ENCODE data around the gene PERM1. TPM values are rescaled to one million over a fixed set of nuclear protein-coding genes. Genes with fewer than 3 reads are reported as not detected.

PERM1 gene
- total RNA-seq, 4 donors from 2014 or later, result 0.24 to 0.93 (median 0.44) TPM

DNA sequence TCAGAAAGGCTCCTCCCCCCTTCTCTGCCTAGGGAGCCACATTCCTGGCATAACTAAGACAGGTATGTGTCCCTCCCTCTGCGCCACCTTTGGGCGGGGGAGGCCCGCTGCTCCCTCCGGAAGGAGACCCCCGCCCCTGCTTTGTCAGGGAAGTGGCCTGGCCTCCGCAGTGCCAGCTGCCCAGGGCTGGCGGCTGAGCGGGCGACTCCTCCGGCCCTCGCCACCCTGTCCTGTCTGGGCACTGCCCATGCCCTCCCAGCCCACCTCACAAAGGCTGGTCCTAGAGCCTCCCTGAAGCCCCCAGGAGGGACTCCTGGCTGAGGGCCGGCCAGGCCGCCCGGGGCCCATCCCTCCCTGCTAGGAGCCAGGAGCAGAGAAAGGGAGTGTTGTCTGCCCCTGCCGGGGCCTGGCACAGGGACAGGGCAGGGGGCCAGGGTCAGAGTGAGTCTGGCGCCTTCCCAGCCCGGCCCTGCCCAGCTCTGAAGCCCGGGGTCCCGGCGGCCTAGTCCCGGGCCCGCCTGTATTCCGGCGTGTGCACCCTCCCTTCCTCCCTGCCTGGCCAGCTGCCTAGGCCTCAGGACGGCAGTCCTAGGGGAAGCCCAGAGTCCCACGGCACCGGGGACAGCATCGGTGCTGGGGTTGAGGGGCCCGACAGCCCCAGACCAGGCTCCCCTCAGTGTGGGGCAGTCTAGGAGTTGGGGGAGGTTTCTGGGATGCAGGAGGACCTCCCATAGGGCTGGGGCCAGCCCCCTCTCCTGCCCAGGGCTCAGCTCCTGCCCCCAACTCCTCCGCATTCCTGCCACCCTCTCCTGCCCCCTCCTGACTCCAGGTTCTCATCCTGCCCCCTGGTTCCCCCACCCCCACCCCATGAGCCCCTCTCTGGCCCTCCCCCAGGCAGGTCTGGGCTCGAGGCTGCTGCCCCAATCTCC lies 43.1 kb upstream of the PERM1 start:
- Histone ChIP-seq H3K4me3 (peak overlapping the region; percentile 39), H3K9me3 (no peaks in the 10 kb centered on the region), H3K27me3 (no peaks in the 10 kb centered on the region), H3K27ac (peak overlapping the region; percentile 66), H3K4me1 (peaks cover 63% of the 10 kb centered on the region), H3K36me3 (no peaks in the 10 kb centered on the region)
- no peak for TF ChIP-seq POLR2A (IDR thresholded peaks at IDR 0.05)
- TF ChIP-seq, protein P1, sequence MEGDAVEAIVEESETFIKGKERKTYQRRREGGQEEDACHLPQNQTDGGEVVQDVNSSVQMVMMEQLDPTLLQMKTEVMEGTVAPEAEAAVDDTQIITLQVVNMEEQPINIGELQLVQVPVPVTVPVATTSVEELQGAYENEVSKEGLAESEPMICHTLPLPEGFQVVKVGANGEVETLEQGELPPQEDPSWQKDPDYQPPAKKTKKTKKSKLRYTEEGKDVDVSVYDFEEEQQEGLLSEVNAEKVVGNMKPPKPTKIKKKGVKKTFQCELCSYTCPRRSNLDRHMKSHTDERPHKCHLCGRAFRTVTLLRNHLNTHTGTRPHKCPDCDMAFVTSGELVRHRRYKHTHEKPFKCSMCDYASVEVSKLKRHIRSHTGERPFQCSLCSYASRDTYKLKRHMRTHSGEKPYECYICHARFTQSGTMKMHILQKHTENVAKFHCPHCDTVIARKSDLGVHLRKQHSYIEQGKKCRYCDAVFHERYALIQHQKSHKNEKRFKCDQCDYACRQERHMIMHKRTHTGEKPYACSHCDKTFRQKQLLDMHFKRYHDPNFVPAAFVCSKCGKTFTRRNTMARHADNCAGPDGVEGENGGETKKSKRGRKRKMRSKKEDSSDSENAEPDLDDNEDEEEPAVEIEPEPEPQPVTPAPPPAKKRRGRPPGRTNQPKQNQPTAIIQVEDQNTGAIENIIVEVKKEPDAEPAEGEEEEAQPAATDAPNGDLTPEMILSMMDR (IDR thresholded peaks at IDR 0.05), result no peak
- TF ChIP-seq EP300 (IDR thresholded peaks at IDR 0.05), result no peak
- no peak for TF ChIP-seq POLR2AphosphoS5 (IDR thresholded peaks at IDR 0.05)
- DNase-seq (ENCODE audit: low spot score in 2 of 2), result no peak
- WGBS, result 33% methylated on average over 5 of the region's 31 CpGs

DNA sequence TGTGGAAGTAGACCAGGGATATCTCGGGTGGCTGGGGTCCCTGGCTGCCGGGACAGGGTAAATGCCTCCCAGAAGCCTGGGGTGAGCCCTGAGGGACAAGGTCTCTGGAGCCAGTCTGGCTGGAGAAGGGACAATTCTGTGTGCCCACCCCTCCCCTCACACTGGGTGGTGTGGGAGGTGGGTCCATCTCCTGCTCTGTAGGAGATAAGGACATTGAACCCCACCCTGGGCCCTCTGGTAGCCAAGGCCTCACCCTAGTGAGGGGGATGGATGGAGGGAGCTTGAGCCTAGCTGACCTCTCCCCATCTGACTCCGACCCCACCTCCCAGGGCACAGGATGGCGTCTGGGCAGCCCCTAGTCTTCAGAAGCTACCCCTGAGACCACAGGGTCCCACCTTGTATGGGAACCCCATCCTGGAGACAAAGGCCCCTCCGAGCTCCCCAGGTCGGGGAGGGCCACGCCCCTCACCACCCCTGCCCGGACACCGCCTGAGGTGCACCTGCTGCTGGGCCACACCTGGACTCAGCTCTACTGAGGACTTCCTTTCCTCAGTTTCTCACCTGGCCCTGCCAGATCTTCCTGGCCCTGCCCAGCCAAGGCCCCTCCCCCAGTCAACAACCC lies 42.4 kb upstream of the PERM1 start:
- H3K27ac ChIP-seq, result no peak overlapping the region
- TF ChIP-seq POLR2A (IDR thresholded peaks at IDR 0.05) (no peak), EP300 (IDR thresholded peaks at IDR 0.05) (no peak), POLR2AphosphoS5 (IDR thresholded peaks at IDR 0.05) (no peak)
- TF ChIP-seq, protein P1 (IDR thresholded peaks at IDR 0.05), result no peak
- 66% methylated on average over 7 of the region's 9 CpGs for WGBS
- no peaks in the 10 kb centered on the region for H3K27me3 ChIP-seq
- H3K36me3 ChIP-seq, result no peaks in the 10 kb centered on the region
- H3K4me1 ChIP-seq, result peaks cover 64% of the 10 kb centered on the region
- no peak for DNase-seq (ENCODE audit: low spot score in 2 of 2)
- peak overlapping the region; percentile 39 for H3K4me3 ChIP-seq
- H3K9me3 ChIP-seq, result no peaks in the 10 kb centered on the region

DNA sequence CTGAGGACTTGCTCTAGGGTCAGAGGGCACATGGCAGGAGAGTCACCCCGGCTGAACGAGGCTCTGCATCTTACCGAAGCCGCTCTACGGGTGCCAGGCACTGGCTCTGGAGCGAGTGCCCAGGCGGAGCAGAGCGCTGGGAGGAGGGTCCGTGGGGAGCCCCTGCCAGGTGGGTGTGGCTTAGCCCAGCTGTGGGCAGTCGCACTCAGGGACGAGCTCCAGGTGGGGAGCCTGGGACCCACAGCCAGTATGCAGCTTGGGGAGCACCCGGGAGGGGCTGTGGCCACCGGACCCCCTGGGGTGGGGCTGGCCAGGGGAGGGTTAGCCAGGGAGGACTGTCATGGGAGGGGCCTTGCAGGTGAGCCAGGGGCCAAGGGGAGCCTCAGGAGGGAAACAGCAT lies 41.8 kb upstream of the PERM1 start:
- Histone ChIP-seq H3K27ac (no peak overlapping the region), H3K9me3 (no peaks in the 10 kb centered on the region), H3K4me1 (peaks cover 68% of the 10 kb centered on the region), H3K27me3 (no peaks in the 10 kb centered on the region), H3K36me3 (no peaks in the 10 kb centered on the region), H3K4me3 (no peak overlapping the region)
- DNase-seq (ENCODE audit: low spot score in 2 of 2), result no peak
- TF ChIP-seq EP300 (IDR thresholded peaks at IDR 0.05), result no peak
- no peak for TF ChIP-seq POLR2AphosphoS5 (IDR thresholded peaks at IDR 0.05)
- TF ChIP-seq, protein P1 (IDR thresholded peaks at IDR 0.05), result no peak
- WGBS, result 53% methylated on average over 3 of the region's 13 CpGs

DNA sequence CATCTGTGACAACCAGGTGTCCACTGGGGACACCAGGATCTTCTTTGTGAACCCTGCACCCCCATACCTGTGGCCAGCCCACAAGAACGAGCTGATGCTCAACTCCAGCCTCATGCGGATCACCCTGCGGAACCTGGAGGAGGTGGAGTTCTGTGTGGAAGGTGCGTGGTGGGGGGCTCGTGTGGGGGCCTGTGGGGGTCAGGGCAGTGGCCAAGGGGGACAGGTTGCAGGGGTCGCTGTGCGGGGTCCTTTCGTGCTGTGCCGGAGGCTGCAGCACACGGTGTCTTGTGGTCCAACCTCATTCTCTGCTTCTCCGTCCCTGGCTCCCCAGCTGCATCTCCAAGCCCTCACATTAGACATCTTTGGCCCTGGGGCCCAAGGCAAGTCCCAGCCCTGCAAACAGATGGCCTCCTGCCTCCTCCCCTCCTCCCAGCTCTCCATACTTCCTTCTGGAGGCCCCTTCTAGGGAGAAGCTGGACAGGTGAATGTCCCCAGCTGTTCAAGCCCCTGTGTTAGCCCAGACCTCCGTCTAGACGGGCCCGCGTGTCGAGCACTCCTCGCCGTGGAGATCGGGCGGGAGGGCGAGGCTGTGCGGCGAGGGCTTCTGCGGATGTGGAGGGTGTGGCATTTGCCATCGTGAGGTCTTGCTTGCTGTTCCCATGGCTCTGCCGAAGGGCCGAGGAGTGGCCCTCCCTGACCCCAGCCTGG lies 40.6 kb upstream of the PERM1 start:
- H3K9me3 ChIP-seq, result no peaks in the 10 kb centered on the region
- H3K27me3 ChIP-seq, result no peaks in the 10 kb centered on the region
- H3K4me1 ChIP-seq, result peaks cover 68% of the 10 kb centered on the region
- WGBS, result 79% methylated on average over 20 of the region's 27 CpGs
- H3K36me3 ChIP-seq, result no peaks in the 10 kb centered on the region
- H3K4me3 ChIP-seq, result no peak overlapping the region
- H3K27ac ChIP-seq, result no peak overlapping the region
- TF ChIP-seq, protein P1 (IDR thresholded peaks at IDR 0.05), result no peak
- no peak for TF ChIP-seq POLR2A (IDR thresholded peaks at IDR 0.05)
- TF ChIP-seq EP300 (IDR thresholded peaks at IDR 0.05), result no peak
- TF ChIP-seq POLR2AphosphoS5 (IDR thresholded peaks at IDR 0.05), result no peak
- no peak for DNase-seq (ENCODE audit: low spot score in 2 of 2)

DNA sequence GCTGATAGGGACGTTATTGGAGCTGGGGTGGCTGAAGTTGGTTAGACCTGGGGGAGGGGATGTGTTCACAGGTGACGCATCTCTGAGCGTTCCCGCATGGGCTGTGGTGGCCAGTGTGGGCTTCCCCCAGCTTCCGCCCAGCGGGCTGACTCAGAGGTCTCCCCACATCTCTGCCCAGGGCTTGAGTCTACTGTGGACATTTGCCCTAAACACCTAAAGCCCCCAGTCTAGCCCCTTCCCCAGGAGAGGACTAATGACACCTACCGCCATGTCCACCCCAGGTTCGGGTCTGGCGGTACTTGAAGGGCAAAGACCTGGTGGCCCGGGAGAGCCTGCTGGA lies 40.0 kb upstream of the PERM1 start:
- no peaks in the 10 kb centered on the region for H3K27me3 ChIP-seq
- H3K4me1 ChIP-seq, result peaks cover 66% of the 10 kb centered on the region
- H3K27ac ChIP-seq, result no peak overlapping the region
- peak overlapping the region; percentile 75 for H3K4me3 ChIP-seq
- H3K9me3 ChIP-seq, result no peaks in the 10 kb centered on the region
- no peaks in the 10 kb centered on the region for H3K36me3 ChIP-seq
- WGBS, result 100% methylated on average over 3 of the region's 10 CpGs
- no peak for DNase-seq (ENCODE audit: low spot score in 2 of 2)
- TF ChIP-seq POLR2AphosphoS5 (IDR thresholded peaks at IDR 0.05) (no peak), POLR2A (IDR thresholded peaks at IDR 0.05) (no peak), EP300 (IDR thresholded peaks at IDR 0.05) (no peak)
- TF ChIP-seq, protein P1 (IDR thresholded peaks at IDR 0.05), result no peak
